HL-60 (cell line): ENCODE results near the gene ARID1B.

Experiments
- DNase-seq, 2 experiments: peaks; one replicate each; pipeline ENCODE4 v3.0.0-alpha.2; 2010 to 2020; ENCODE audit warnings: low read depth in 1 of 2, low spot score in 1 of 2
- H3K27ac ChIP-seq: fragments of 250-450 bp; sonication (Bioruptor Pico); replicated peaks from 2 replicates; pipeline ENCODE4 v1.5.1; 2020; ENCODE audit warnings: mild to moderate bottlenecking, moderate library complexity
- H3K27me3 ChIP-seq: fragments of 250-450 bp; sonication (Bioruptor Pico); 2 replicates; pipeline ENCODE4 v1.5.1; 2021; ENCODE audit warnings: mild to moderate bottlenecking, moderate library complexity; ENCODE audit not compliant: insufficient read depth, poor library complexity, severe bottlenecking
- H3K4me3 ChIP-seq: replicated peaks from 2 replicates; pipeline ENCODE4 v1.5.1; 2011; ENCODE audit warnings: mild to moderate bottlenecking, control low read depth, low read length; ENCODE audit not compliant: insufficient read depth
- CTCF ChIP-seq: IDR thresholded peaks from one replicate; pipeline ENCODE4 v1.5.1; 2011; ENCODE audit warnings: low read length, control low read depth, inconsistent platforms; ENCODE audit not compliant: insufficient read depth
- GABPA ChIP-seq: IDR thresholded peaks from 2 replicates; pipeline ENCODE4 v1.6.1; 2012; ENCODE audit warnings: low read depth
- POLR2AphosphoS5 ChIP-seq: IDR thresholded peaks from 2 replicates; pipeline ENCODE4 v1.6.1; 2012; ENCODE audit warnings: low read depth
- REST ChIP-seq: IDR thresholded peaks from 2 replicates; pipeline ENCODE4 v1.6.1; 2012; ENCODE audit warnings: low read depth; ENCODE audit not compliant: insufficient replicate concordance
- SPI1 ChIP-seq: IDR thresholded peaks from 2 replicates; pipeline ENCODE4 v1.6.1; 2012; ENCODE audit warnings: low read depth, mild to moderate bottlenecking, borderline replicate concordance

The ARID1B gene

DNA sequence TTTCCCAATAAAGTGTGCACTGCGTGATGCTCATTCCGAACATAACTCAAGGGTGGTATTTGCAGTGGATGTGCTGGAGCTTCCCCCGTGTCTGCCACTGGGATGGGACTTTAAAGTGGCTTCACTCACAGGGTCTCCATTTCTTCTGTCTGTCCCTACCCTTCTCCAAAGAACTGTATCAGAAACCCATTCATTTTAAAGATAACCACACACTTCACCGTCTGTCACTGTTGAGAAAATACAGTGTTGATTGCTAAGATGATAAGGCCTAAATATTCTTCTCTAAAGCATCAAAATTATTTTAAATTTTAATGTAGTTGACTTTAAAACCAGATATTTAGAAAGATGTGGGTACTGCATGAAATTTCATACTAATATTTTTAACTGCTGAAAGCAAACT, 384.7 kb downstream of the ARID1B start:
- no peak overlapping the region for H3K4me3 ChIP-seq
- no peaks in the 10 kb centered on the region for H3K27me3 ChIP-seq
- H3K27ac ChIP-seq, result no peak overlapping the region
- TF ChIP-seq SPI1 (no peak), GABPA (no peak)
- DNase-seq, result no peak

DNA sequence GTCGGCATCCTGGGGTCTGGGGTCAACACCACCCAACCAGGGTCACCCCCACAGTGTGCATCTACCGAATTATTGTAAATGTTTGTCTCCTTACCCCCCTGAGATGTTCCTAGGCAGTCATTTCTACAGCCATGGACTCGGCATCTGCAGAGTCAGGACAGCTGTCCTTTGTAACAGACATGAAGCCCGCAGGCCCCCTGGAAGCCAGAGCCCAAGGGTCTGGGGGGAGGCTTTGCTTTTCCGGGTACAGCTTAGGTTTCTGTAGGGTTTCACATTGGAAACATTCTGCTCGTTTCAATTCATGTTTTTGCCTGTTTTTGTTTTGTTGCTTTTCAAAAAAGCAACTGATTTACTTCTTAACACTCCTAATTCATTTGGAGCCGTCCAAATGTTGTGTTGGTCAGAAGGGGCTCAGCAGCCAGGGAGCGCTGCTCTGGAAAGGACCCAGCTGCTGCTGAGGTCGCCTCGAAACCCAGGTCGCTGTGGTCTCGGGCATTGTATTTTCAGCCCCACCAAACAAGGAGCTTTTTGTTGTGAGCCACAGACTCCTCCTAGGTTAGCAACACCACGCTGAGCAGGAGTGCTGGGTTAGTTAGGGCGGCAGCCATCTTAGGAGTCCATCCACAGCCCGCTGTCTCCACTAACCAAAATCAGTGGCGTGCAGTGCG, 385.7 kb downstream of the ARID1B start:
- Histone ChIP-seq H3K4me3 (no peak overlapping the region), H3K27me3 (no peaks in the 10 kb centered on the region), H3K27ac (no peak overlapping the region)
- TF ChIP-seq CTCF, result no peak
- no peak for TF ChIP-seq GABPA
- no peak for TF ChIP-seq POLR2AphosphoS5
- TF ChIP-seq REST, result no peak
- no peak for TF ChIP-seq SPI1
- DNase-seq, result no peak

DNA sequence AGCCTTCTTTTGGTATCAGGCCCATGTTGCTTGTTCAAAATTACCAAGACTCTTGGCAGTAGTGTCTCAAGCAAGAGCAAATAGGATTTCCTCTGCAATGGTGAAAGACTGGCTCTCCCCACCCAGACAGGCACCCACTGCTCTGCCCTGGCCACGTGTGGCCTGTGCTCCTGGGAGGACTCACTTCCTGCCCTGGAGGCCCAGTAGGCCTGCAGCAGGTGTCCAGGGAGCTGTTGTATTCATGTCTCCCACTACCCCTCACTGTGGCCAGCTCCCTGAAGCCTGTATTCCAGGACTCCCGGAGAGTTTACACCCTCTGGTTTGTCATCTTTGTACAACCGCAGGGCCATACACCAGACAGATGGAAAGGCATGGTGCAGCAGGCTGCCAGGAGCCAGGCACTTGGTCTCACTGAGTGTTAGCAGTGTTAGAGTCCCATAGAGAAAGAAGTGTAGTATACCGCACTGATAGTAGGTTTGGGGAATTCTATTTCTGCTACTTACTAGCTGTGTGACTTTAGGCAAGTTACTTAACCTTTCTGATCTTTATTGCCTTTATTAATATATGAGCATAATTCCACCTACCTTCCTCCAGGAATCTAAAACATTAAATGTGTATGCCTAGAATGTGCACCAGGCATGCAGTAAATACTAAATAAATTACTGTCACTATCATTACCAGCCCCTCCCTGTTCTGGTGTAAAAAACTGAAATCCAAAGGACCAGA, 386.4 kb downstream of the ARID1B start:
- H3K4me3 ChIP-seq, result no peak overlapping the region
- H3K27ac ChIP-seq, result no peak overlapping the region
- no peak for DNase-seq
- TF ChIP-seq REST (no peak), CTCF (no peak), POLR2AphosphoS5 (no peak), SPI1 (no peak), GABPA (no peak)
- no peaks in the 10 kb centered on the region for H3K27me3 ChIP-seq

DNA sequence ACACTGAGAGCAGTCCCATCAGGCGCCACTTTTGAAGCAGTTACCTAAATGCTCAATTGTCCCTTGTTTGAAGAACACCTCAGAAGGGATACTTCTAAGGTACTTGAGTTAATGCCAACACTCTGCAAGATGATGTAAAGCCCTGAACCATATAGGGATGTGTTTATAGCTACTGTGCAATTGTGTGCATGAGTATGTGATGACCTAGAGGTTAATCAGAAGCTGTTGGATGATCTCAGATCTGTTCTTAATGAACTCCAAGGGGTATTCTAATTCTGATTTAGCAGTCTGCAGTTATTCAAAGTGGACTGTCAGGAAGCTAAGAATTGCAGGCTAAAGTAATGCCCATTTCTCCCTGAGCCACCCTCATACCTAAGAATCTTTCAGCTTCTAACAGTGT, 387.8 kb downstream of the ARID1B start:
- Histone ChIP-seq H3K27ac (no peak overlapping the region), H3K27me3 (no peaks in the 10 kb centered on the region), H3K4me3 (no peak overlapping the region)
- DNase-seq, result no peak
- TF ChIP-seq SPI1 (no peak), CTCF (no peak), GABPA (no peak), POLR2AphosphoS5 (no peak), REST (no peak)
